Uterus (tissue), 2 donors: Measurements from ENCODE around the gene CHTOP.

Experiments used
- CTCF ChIP-seq, 4 experiments: fragments of 200-600 bp in 2 of 4; fragments of 450-650 bp in 2 of 4; sonication (generic) in 2 of 4; IDR thresholded peaks; one replicate each; pipeline ENCODE4 v1.5.1; 2016 to 2019; ENCODE audit warnings: antibody characterized with exemption in 4 of 4, mild to moderate bottlenecking in 2 of 4, moderate library complexity in 1 of 4
- POLR2A ChIP-seq, 2 donors: fragments of 450-650 bp; IDR thresholded peaks; one replicate each; pipeline ENCODE4 v1.6.1; 2016; ENCODE audit warnings: antibody characterized with exemption in 2 of 2, mild to moderate bottlenecking in 1 of 2, moderate library complexity in 1 of 2

GRCh38 chr1:153659175-153659534 is 25.3 kb downstream of the CHTOP start:
- TF ChIP-seq CTCF (IDR thresholded peaks at IDR 0.05): no peak
- TF ChIP-seq POLR2A (IDR thresholded peaks at IDR 0.05): no peak
